HUDEP-2 (cell line): ENCODE measurements around the gene BCR.
"Not testable (repeated sequence)": the region's sequence is repeated elsewhere in the genome, so short reads cannot be mapped to it uniquely, and the experiment has no call there.

ENCODE experiments used
- DNase-seq, 76 experiments: peaks; one replicate each; lab custom pipeline; 2025; ENCODE audit not compliant: unreplicated experiment in 76 of 76; lab: John Stamatoyannopoulos, UW

The BCR gene

DNA sequence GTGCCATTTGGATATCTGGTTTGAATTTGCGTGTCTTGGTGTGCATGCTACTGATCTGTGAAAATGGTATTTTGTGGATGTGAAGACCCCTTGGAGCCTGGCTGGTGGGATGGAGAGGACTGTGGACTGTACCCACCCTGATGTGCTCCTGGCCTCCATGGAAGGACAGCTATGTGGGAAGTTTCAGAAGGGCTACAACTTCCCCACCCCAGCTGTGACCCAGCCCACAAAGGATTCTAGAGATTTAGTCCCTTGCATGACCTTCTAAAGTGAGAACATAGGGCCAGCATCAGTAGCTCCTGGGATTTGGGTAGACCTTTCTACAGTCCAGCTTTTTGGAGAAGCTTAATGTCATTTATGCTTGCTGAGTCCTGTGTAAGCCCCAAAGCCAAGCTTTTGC is 173.4 kb downstream of the BCR start:
- no peak for DNase-seq

DNA sequence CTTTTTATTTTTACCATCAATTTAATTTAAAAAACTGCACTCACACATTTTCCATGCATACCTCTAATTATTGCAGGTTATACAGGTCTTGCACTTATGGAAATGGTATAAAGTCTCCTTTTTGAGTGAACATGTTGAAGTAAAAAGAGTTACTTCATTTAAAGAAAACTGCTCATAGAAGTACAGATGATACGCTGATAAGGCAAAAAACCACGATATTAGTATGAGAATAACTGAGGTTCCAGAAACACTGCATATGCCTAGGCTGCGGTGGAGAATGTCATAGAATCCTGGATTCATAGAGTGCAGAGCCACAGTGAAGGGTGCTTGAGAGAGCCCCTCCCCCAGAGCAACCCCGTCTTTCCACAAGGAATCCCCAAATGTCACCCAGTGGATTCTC is 175.8 kb downstream of the BCR start:
- no peak for DNase-seq

DNA sequence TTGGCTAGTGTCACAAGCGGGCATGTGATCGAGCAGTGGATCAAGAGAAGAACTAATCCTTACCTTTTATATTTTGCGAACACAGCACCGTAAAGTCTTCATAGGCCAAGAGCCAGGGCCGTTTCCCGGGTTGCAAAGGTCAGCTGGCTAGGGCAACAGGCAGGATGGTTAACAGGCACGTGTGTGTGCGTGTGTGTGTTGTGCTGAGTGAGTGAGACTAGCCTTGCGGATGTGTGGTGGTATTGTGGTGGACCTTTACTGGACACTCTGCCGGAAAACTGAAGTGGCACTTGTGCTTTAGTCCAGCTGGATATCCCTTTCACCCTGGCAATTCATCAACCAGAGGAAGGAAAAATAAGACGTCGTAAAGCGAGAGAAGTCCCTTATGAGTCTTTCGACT is 176.7 kb downstream of the BCR start:
- DNase-seq: no peak

DNA sequence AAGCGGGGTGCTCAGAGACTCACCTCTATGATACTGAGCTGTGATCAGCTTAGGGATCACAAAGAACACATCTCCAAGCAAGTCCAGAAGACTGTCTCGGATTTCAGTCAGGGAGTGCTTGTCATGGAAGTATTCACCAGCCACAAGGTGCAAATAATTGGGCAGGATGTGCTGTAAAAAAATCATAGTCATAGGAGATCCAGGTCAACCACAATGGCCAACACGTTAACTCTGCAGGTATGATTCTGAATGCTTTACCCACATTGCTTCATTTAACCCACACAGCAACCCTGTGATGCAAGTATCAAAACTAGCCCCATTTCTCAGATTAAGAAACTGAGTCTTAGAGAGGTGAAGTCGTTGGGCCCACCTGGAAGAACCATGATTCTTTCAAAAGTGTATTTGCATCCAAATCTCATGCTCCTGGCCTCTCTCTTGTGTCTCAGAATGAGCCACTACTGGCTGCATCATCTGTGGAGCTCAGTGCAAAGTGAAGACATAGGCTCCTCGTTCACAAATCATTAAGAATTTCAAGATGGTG is 179.3 kb downstream of the BCR start:
- DNase-seq: no peak

DNA sequence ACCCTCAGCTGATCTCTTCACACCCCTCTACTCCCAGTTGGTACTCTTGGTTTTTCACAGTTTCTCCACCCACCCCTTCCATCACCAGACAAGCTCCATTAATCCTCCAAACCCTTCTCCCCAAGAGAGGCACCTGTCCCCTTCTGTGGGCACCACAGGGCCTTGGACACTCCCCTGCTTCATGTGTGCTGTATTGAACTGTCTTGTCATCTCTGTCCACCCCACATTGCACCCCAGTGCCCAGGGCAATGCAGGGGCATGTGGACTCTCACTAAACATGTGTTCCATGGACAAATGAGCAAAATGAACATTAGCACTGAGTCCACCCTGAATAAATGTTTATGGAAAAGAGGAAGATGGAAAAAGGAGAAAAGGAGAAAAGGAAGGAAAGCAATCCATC is 181.4 kb downstream of the BCR start:
- DNase-seq: no peak

DNA sequence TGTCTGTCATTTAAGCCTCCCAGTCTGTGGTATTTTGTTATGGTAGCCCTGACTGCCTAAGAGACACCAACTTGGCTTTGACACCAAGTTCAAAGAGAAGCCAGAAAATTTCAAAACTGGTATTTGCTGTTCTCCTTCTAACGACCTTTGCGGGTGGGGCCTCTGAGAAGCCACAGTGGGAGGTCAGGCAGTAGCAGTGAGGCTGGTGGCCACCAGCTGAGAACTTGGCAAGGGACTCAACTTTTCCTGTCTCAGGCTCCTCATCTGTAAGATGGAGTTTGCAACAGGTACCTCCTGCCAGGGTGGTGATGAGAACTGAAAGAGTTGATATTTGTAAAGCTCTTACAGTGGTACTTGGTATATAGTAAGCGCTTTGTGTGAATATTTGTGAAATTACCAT is 183.4 kb downstream of the BCR start:
- no peak for DNase-seq

DNA sequence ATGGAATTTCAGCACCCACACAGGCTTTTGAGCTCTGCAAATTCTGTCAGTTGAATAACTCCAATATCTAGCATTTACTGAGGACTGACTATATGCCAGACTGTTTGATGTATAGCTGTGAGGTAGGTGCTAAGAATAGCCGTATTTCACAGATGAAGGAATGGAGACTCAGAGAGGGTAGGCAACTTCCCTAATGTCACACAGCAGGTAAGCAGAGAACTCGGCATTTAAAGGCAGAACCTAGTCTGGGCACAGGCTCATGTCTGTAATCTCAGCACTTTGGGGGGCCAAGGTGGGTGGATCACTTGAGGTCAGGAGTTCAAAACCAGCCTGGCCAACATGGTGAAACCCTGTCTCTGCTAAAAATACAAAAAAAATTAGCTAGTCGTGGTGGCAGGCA is 184.1 kb downstream of the BCR start:
- no peak for DNase-seq

DNA sequence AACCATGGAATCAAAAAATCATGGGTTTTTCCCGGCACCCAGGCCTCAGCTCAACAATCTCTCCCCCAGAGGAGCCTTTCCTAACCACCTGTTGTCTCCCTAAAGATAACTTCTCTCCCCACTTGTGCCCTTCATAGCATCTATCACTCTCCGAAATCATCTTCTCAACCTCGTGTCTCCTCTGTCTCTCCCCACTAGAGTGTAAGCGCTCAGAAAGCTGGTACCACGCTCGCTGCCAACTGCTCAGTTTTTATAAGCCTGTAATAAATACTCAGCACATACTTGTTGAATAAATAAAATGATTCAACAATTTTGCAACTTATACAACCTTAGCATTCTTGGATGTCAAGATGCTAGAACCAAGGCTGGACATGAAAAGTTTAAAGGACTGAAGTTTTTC is 185.2 kb downstream of the BCR start:
- no peak for DNase-seq

DNA sequence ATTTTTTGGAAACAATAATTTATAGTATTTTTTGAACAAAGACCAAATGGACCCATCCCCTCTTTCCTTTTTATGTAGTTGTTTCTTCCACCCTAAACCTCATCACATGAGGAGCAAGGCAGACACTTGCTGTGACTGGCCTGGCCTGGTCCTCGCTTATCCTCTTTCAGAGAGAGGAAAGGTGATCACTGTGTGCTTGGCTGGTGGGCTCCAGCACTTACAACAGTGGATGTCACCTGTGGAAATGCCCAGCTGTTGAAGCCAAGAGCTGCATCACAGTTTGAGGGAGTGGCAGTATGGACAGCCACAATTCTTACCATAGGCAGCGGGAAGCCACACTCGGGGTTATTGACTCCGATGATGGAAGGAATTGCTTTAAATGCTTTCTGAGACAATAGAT is 185.7 kb downstream of the BCR start:
- no peak for DNase-seq

DNA sequence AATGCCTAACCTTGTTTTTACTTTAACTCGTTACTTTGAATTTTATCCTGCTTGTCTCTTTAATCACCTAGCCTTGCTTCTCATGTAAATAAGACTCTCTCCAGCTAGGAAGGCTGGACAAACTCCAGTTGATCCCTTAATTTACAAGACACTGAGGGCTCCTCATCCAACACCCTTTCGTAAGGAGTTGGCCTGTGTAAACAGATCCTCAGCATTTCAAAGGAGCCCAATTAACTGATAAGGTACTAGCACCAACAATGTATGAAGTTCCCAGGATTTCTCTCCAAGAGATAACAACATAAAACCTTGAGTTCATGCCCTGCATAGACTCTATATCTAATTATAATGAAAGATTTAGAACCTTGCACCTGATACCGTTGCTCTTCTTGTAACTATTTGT is 186.9 kb downstream of the BCR start:
- not testable (repeated sequence) for DNase-seq
